K562 (cell line): ENCODE data around the gene KCNQ5. TPM values are rescaled to one million over a fixed set of nuclear protein-coding genes. Genes with fewer than 3 reads are reported as not detected.

ENCODE experiments used
- ATAC-seq: fragments of 200-7000 bp; cut with Tn5 transposase; 3 replicates; pipeline ENCODE4 v1.9.1; 2020; ENCODE audit warnings: moderate library complexity
- BruUV-seq: library from RNA; stranded (reverse); fragments of 400-500 nt; replicated peaks from 2 replicates; lab custom pipeline; 2021; lab: Mats Ljungman, UMichigan
- CTCF ChIA-PET: fragments of 300-600 bp; formaldehyde crosslinking; extraction: SDS; loops from one replicate; lab custom pipeline; 2021; ENCODE audit warnings: low intra/inter-chr PET ratio; lab: Yijun Ruan, JAX
- POLR2A ChIA-PET: fragments of 300-600, 350-650 bp; sonication (Branson Sonifier 250); formaldehyde crosslinking; extraction: SDS; loops from one replicate; lab custom pipeline; 2021; ENCODE audit warnings: antibody characterized with exemption, inconsistent platforms; lab: Yijun Ruan, JAX
- DNase-seq, 4 experiments: peaks; one replicate each; pipeline versions ENCODE4 v3.0.0 to v3.0.0-alpha.2; 2011 to 2018; ENCODE audit warnings: low spot score in 3 of 4, mixed read lengths in 3 of 4; ENCODE audit errors: extremely low read depth in 1 of 4
- FAIRE-seq: peaks from 2 replicates; lab custom pipeline; 2011; peaks lifted over from hg19 to GRCh38; lab: Jason Lieb, UNC
- H2AFZ ChIP-seq: 2 replicates; pipeline ENCODE4 v1.6.0; 2011; ENCODE audit warnings: low read depth, low read length, control low read depth, inconsistent platforms
- H3K27ac ChIP-seq: fragments of 200-600 bp; 3 replicates; pipeline ENCODE4 v1.8.0; 2011; ENCODE audit warnings: low read depth, mild to moderate bottlenecking, control low read depth, inconsistent platforms, low read length, moderate library complexity, mixed read lengths; ENCODE audit errors: extremely low read depth
- H3K27me3 ChIP-seq, 2 experiments: fragments of 300-600 bp in 1 of 2; 2 replicates in 1 of 2; 3 replicates in 1 of 2; pipeline versions ENCODE4 v1.6.0 to v1.8.0; 2011; ENCODE audit warnings: inconsistent platforms in 2 of 2, low read length in 2 of 2, mild to moderate bottlenecking in 1 of 2, mixed read lengths in 1 of 2, moderate library complexity in 1 of 2; ENCODE audit not compliant: control insufficient read depth in 2 of 2, insufficient read depth in 2 of 2
- H3K36me3 ChIP-seq: fragments of 300-600 bp; 3 replicates; pipeline ENCODE4 v1.8.0; 2011; ENCODE audit warnings: mild to moderate bottlenecking, low read length, inconsistent platforms; ENCODE audit not compliant: control insufficient read depth, insufficient read depth
- H3K4me1 ChIP-seq, 2 experiments: fragments of 200-600 bp in 1 of 2; replicated peaks in 1 of 2; 2 replicates in 1 of 2; 3 replicates in 1 of 2; pipeline versions ENCODE4 v1.5.1 to v1.8.0; 2011; ENCODE audit warnings: inconsistent platforms in 2 of 2, low read length in 2 of 2, mild to moderate bottlenecking in 1 of 2, mixed read lengths in 1 of 2, moderate library complexity in 1 of 2; ENCODE audit not compliant: control insufficient read depth in 2 of 2, insufficient read depth in 2 of 2
- H3K4me2 ChIP-seq: 2 replicates; pipeline ENCODE4 v1.6.1; 2011; ENCODE audit warnings: low read length, control low read depth, inconsistent platforms, mixed read lengths; ENCODE audit not compliant: insufficient read depth
- H3K4me3 ChIP-seq: fragments of 200-600 bp; sonication (generic), shearing (Covaris generic); 2 replicates; pipeline ENCODE4 v1.5.1; 2016; ENCODE audit warnings: control low read depth, inconsistent platforms
- H3K79me2 ChIP-seq: fragments of 200-600 bp; 3 replicates; pipeline ENCODE4 v1.8.0; 2011; ENCODE audit warnings: low read length, inconsistent platforms; ENCODE audit not compliant: control insufficient read depth, insufficient read depth
- H3K9ac ChIP-seq, 2 experiments: 2 replicates each; pipeline versions ENCODE4 v1.6.0 to v1.6.1; 2011; ENCODE audit warnings: low read depth in 2 of 2, low read length in 2 of 2, control low read depth in 1 of 2, inconsistent platforms in 1 of 2, mild to moderate bottlenecking in 1 of 2, mixed read lengths in 1 of 2; ENCODE audit not compliant: insufficient read depth in 1 of 2
- H3K9me1 ChIP-seq: one replicate; pipeline ENCODE4 v1.6.0; 2011; ENCODE audit warnings: inconsistent platforms, mild to moderate bottlenecking, low read length, moderate library complexity; ENCODE audit not compliant: control insufficient read depth, insufficient read depth
- H3K9me3 ChIP-seq: replicated peaks from 2 replicates; pipeline ENCODE4 v1.5.1; 2011; ENCODE audit warnings: low read depth, low read length, inconsistent platforms; ENCODE audit not compliant: control insufficient read depth, insufficient read depth
- H4K20me1 ChIP-seq: replicated peaks from 2 replicates; pipeline ENCODE4 v1.6.1; 2011; ENCODE audit warnings: low read length, inconsistent platforms, mixed read lengths; ENCODE audit not compliant: control insufficient read depth, insufficient read depth
- CHD7 ChIP-seq: fragments of 200-600 bp; sonication (generic); IDR thresholded peaks from one replicate; pipeline ENCODE4 v1.6.1; 2012; ENCODE audit warnings: mild to moderate bottlenecking, low read depth, low read length, inconsistent platforms
- GABPA ChIP-seq: fragments of 200-800 bp; sonication (Bioruptor generic); conservative IDR thresholded peaks from 2 replicates; pipeline ENCODE4 v1.6.1; 2016; ENCODE audit warnings: low read depth, missing genetic modification characterization, missing compliant biosample characterization
- IRF9 ChIP-seq: fragments of 450-650 bp; IDR thresholded peaks from 2 replicates; pipeline ENCODE4 v1.6.1; 2016; ENCODE audit warnings: missing biosample characterization, missing genetic modification characterization
- NCOA4 ChIP-seq: fragments of 450-650 bp; IDR thresholded peaks from 2 replicates; pipeline ENCODE4 v1.6.1; 2018; ENCODE audit warnings: mild to moderate bottlenecking; ENCODE audit not compliant: partially characterized antibody
- SMARCE1 ChIP-seq: fragments of 450-650 bp; IDR thresholded peaks from 2 replicates; pipeline ENCODE4 v1.7.1; 2016; ENCODE audit warnings: mild to moderate bottlenecking
- ZBTB9 ChIP-seq: fragments of 450-650 bp; formaldehyde crosslinking; IDR thresholded peaks from 2 replicates; pipeline ENCODE4 v1.4.0; 2020; ENCODE audit warnings: mild to moderate bottlenecking, moderate library complexity
- ZNF175 ChIP-seq: fragments of 200-800 bp; sonication (Bioruptor generic); IDR thresholded peaks from 2 replicates; pipeline ENCODE4 v1.6.1; 2016; ENCODE audit warnings: low read depth, mild to moderate bottlenecking, missing genetic modification characterization, missing compliant biosample characterization
- WGBS: fragments of 100-300 bp; shearing (Covaris generic); methylation state at CpG from one replicate; pipeline ENCODE4 v1.1.6; 2016; ENCODE audit warnings: low coverage, mixed read lengths; ENCODE audit not compliant: insufficient coverage; ENCODE audit errors: missing lambda C conversion rate; 5-methylcytosine and 5-hydroxymethylcytosine counted together
- in situ Hi-C: fragments of 300-500 bp; cut with MboI; formaldehyde crosslinking; loops from 4 replicates; pipeline ENCODE4 v1.15.0; 2018; ENCODE audit warnings: inconsistent platforms, mixed read lengths
- intact Hi-C: fragments of 100-400 bp; cut with micrococcal nuclease; formaldehyde crosslinking; loops from 2 replicates; pipeline ENCODE4 v1.14.2; 2022
- polyA plus RNA-seq, 8 experiments: library from polyadenylated mRNA; depleted of rRNA in 4 of 8; stranded (reverse) in 5 of 8; unstranded in 3 of 8; fragments of >200 nt; fragmentation: Nextera tagmentation in 2 of 8; fragmentation: Illumina TruSeq in 1 of 8; extraction: Ambion mirVana in 2 of 8; extraction: Trizol in 1 of 8; gene quantifications; 2 replicates each; pipeline versions ENCODE4 v1.2.1 to v1.2.3, GENCODE V29; 2011 to 2014; ENCODE audit warnings: inconsistent platforms in 1 of 8, missing spikeins in 1 of 8
- total RNA-seq, 7 experiments: library from RNA; depleted of rRNA in 6 of 7; stranded (reverse); fragments of >200 nt in 6 of 7; fragmentation: Illumina TruSeq in 2 of 7; extraction: Trizol in 2 of 7; gene quantifications; 2 replicates each; pipeline versions ENCODE4 v1.2.1 to v1.2.3, GENCODE V29; 2011 to 2021; ENCODE audit warnings: low replicate concordance in 1 of 7

KCNQ5 gene
- total and polyA plus RNA-seq, 9 of the 15 experiments (the other 6 are each of a cell fraction or from before 2014, with no cell fraction given): 0.31 to 5.9 (median 2.6) TPM

- Histone ChIP-seq H3K4me3 (no peak overlapping the region), H3K9me3 (no peaks in the 10 kb centered on the region), H3K27me3 (no peaks in the 10 kb centered on the region), H3K9ac (no peak overlapping the region), H3K4me2 (no peak overlapping the region), H2AFZ (no peak overlapping the region), H4K20me1 (no peaks in the 10 kb centered on the region), H3K36me3 (no peaks in the 10 kb centered on the region), H3K9me1 (no peaks in the 10 kb centered on the region), H3K4me1 (no peaks in the 10 kb centered on the region), H3K79me2 (no peaks in the 10 kb centered on the region), H3K27ac (no peak overlapping the region)
- no peak for FAIRE-seq
- BruUV-seq: no TSS peak
- ChIA-PET CTCF (no interaction called here), POLR2A (no interaction called here)
- ATAC-seq: no peak
- in situ Hi-C loops (no loop called here), intact Hi-C loops (no loop called here)
- no peak for DNase-seq
- 4% methylated on average over 4 of the region's 4 CpGs for WGBS
- TF ChIP-seq NCOA4: no peak
- TF ChIP-seq ZNF175 (CRISPR knock-in tag): no peak
- TF ChIP-seq ZBTB9 (CRISPR knock-in tag): no peak
- no peak for TF ChIP-seq CHD7
- TF ChIP-seq IRF9 (tag): no peak
- TF ChIP-seq GABPA (tag): no peak
- no peak for TF ChIP-seq SMARCE1
Measured at GRCh38 chr6:72810571-72811280, 188.9 kb downstream of the KCNQ5 start.
